Activated gamma-delta T cell (primary cell): Measurements from ENCODE around the gene GDF15.
"Not testable (repeated sequence)": the region's sequence is repeated elsewhere in the genome, so short reads cannot be mapped to it uniquely, and the experiment has no call there.

ENCODE experiments used
- DNase-seq: peaks from one replicate; lab custom pipeline; 2025; lab: John Stamatoyannopoulos, UW

The GDF15 gene

DNA sequence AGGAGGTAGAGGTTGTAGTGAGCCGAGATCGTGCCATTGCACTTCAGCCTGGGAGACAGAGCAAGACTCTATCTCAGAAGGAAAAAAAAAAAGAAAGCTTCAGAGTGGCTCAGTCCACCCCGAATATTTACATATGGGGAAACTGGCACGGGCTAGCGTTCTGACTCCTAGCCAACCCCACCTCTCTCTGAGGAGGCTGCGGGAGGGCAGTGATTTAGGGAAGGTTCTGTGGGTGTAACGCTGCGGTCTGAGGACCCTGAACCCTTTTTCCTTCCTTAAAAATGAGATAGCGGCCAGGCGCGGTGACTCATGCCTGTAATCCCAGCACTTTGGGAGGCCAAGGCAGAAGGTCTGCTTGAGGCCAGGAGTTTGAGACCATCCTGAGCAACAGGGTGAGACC is 6.5 kb downstream of the GDF15 start:
- no peak for DNase-seq

DNA sequence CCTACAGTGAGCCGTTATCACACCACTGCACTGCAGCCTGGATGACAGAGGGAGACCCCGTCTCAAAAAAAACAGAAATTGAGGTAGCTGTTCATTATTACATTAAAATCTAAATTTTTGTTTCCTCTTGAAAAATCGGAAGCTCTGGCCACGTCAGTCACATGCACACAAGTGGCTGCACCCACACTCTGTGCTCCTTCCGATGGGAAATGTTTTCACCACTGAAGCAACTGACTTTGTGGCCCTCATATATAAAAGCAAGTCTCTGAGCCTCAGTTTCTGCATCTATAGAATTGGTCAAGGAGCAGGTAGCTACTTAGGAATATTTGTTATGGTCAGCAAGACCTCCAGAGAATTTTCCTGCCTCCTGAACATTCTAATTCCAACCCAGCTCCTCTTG is 7.0 kb downstream of the GDF15 start:
- no peak for DNase-seq

DNA sequence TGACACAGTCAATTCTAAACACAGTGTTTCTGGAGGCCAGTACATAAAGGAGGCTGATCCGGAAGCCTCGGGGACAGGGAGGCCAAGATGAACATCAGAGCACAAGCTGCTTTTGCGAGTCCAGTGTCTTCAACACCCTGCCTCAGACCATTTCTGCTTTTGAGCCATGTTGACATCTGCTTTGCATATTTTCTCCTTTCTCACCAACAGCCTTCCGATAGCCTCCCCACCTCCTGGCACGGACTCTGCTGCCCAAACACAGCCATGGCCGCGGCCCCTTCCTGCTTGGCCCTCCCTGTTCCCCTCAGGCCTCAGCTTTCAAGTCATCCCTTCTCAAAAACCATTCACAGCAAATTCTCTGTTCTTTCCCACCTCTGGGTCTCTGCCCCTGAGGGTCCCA is 7.9 kb downstream of the GDF15 start:
- DNase-seq = no peak

DNA sequence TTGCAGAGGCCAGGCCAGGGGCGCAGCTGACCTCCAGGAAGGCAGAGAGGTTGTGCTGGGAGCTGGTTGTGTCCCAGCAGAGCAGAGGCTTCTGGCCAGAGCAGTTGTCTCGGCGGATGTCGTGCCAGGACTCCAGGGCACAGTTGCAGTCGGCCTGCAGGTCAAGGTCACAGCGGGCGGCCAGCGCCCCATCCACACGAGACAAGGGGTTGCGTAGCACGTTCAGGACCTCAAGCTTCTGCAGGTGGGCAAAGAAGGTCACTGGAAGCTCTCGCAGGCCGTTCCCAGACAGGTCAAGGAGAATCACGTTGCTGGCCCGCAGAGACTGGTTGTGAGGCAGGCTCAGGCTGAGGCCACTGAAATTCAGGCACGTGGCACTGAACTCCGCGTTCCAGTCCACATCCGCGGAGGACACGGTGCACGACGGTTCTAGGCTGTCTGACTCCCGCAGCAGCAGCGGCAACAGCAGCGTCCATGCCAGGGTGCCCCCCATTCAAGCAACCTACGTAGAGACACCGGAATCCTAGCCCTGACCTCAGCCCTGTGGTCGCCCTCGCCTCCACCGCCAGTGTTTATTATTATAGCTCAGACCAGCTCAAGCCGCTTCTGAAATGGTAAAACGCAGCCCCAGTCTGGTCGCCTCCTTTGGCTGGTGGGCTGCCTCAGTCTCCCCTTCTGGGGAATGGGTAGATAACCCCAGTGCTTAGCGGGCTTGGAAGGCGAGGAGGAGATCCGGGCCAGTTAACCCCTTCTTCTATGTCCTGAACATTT is 10.7 kb downstream of the GDF15 start:
- no peak for DNase-seq

DNA sequence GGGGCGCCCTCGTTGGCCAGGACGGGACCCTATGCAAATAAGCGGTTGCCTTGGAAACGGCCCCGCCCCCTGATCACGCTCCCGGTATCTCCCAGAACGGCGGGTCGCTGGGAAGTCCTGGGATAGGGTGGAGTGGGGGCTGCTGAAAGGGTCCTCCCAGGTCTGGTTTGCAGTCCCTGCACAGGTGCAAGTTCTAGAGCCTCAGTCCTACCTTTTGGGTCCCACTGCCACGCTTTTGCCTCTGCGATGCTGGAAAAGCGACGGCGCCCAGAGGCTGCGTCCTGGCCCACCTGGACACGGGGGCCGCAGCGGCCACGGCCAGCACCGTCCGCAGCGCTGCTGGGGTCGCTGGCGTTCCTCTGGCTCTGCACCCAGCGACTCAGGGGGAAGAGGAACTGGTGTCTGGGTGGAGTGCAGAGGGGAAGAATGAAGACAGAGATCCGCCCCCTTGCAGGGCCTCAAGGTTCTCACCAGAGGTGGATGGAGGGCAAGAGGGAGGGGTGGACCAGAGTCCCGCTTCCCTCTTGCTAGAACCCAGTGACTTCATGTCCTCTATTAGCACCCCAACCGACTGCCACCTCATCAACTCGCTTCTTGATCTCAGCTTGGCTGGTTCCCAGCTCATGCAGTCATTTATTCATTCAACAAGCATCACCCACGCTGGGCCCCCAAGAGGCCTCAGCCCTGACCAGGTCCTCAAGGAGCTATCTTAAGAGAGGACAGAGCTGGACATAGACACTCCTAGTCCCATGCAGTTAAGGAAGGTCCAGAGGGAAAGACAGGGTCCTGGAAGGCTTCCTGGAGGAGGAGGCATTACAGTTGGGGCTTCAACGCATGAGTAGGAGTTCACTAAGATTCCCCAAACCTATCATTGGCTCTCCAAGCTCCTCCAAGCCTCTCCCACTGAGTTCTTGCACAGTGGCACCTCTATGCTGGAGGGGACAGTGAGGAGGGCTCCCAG is 11.6 kb downstream of the GDF15 start, which contains the start of gene LRRC25:
LRRC25 (minus strand) TSS at position 381 of the 961 bp plus-strand sequence. CDS start 659 bp downstream, outside the sequence.
- no peak for DNase-seq

DNA sequence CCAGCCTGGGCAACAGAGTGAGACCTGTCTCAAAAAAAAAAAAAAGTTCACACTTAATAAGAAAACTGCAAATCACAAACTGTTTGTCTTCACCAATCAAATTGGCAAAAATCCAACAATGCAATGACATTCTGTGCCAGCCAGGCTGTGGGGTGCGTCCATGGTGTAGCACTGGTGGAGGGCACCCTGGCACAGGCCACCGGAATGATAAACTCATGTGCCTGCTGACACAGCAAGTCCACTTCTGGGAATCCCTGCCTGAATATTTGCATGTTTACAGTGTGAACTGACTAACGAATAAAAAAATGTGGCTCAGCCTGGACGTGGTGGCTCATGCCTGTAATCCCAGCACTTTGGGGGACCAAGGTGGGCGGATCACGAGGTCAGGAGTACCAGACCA is 13.1 kb downstream of the GDF15 start:
- no peak for DNase-seq

DNA sequence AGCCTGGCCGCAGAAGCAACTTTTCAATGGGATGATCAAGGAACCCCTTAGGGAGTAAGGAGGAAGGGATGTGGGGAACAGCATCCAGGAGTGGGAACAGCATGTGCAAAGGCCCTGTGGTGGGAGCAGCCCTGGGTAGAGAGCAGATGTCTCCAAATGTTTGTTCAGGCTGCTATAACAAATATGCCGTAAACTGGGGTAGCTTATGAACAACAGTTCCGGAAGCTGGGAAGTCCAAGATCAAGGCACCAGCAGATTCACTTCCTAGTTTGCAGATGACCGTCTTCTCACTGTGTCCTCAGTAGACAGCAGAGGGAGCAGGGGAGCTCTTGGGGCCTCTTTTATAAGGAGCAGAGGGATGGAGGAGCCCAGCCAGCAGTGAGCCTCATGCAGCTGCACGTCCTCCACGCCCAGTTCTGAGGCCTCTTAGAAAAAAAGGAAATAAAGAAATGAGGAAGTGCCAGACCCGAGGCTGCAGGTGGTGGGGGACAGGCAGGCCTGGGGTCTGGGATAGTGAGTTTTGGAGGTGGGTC is 15.7 kb downstream of the GDF15 start:
- no peak for DNase-seq

DNA sequence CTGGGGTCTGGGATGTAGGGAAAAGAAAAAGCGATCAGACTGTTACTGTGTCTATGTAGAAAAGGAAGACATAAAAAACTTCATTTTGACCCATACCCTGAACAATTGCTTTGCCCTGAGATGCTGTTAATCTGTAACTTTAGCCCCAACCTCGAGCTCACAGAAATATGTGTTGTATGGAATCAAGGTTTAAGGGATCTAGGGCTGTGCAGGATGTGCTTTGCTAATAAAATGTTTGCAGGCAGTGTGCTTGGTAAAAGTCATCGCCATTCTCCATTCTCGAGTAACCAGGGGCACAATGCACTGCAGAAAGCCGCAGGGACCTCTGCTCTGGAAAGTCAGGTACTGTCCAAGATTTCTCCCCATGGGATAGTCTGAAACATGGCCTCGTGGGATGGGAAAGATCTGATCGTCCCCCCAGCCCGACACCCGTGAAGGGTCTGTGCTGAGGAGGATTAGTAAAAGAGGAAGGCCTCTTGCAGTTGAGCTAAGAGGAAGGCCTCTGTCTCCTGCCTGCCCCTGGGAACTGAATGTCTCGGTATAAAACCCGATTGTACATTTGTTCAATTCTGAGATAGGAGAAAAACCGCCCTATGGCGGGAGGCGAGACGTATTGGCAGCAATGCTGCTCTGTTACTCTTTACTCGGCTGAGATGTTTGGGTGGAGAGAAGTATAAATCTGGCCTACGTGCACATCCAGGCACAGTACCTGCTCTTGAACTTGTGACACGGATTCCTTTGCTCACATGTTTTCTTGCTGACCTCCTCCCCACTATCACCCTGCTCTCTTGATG is 16.7 kb downstream of the GDF15 start:
- not testable (repeated sequence) for DNase-seq

DNA sequence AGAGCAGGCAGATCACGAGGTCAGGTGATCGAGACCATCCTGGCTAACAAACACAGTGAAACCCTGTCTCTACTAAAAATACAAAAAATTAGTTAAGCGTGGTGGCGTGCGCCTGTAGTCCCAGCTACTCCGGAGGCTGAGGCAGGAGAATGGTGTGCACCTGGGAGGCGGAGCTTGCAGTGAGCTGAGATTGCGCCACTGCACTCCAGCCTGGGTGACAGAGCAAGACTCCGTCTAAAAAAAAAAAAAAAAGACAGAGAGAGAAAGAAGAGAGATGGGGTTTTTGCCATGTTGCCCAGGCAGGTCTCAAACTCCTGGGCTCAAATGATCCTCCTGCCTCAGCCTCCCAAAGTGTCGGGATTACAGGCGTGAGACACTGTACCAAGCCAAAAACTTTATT is 19.8 kb downstream of the GDF15 start:
- not testable (repeated sequence) for DNase-seq

DNA sequence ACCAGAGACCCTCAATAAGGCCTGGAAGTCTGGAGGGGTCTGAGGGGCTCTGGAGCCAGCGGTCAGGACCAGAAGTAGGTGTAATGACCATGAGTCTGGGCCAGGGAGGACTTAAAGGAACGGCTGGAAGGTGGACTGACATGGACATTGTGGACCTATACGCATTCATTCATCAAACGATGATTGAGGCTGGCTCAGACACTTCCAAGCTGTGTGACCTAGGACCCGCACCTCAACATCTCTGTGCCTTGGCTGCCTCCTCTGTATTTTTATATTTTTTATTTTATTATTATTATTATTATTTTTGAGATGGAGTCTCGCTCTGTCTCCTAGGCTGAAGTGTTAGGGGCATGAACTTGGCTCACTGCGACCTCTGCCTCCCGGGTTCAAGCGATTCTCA is 20.8 kb downstream of the GDF15 start:
- no peak for DNase-seq

DNA sequence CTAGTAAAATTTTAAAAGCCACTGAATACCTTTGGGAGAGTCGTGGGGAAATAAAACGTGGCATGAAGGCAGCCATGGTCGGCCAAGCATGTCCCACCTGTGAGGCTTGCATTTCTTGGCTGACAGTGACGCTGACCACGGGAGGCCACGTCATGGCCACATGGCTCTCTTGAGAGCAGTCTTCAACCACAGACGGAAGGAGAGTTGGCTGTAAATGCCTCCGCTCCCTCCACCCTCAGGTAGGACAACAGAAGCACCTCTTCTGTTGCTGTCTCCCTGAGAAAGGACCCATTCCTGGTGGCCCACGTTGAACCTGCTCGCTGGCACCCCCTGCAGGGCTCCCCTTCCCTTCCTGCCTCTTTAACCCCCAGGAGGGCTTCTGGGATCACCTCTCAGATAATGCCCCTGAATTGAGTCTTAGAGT is 22.1 kb downstream of the GDF15 start:
- DNase-seq = no peak

DNA sequence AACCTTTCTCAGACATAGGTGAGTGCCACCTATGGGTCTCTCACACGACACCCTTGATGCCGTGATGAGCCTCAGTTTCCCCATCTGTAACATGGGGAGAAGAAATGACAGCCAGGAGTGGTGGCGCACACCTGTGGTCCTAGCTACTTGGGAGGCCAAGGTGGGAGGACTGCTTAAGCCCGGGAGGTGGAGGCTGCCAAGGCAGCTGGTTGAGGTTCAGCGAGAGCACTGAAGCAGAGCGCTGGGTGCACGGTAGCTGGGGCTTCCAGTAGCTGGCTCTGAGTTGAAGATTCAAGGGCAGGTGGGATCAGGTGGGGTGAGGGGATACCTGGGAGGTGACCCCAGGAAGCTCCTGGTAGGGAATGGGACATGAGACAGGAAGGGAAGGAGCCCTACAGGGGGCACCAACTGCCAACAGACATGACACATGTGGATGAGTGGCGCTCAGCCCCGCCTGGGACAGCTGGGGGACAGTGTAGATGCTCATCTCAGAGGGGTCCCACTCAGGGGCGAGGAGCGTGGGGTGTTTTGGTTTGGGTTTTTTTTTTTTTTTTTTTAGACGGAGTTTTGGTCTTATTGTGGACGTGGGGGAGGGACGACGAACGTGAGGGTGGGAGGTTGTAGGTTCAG is 26.8 kb downstream of the GDF15 start:
- DNase-seq = no peak

DNA sequence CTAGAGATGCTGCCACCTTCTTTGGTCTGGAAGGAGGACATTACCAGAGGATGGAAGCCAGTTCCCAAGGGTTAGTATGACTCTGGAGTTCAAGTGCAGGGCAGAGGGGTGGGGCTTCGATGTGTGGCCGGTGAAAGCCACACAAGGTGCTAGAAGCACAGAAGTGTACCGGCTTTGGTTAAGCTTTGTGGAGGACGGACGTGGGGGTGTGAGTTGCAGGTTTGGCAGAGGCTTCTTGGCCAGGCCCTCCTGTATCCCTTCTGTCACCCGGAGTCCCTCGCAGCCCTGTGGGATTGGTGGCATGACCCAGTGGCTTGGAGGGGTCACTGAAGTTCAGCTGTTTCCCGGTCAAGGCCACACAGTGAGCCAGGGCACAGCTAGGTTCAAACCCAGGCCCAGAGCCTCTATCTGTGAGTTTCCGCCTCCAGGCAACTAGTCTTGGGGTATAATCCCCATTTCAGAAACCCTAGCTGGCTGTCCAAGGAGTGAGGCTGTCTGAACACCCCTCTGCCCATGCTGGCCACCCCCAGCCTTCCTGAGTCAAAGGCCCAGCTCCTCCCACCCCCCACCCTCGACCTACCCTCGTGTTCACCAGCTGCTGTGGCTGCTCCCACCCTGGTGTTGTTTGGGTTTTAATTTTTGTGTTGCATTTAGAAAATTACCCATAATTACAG is 28.7 kb downstream of the GDF15 start:
- no peak for DNase-seq

DNA sequence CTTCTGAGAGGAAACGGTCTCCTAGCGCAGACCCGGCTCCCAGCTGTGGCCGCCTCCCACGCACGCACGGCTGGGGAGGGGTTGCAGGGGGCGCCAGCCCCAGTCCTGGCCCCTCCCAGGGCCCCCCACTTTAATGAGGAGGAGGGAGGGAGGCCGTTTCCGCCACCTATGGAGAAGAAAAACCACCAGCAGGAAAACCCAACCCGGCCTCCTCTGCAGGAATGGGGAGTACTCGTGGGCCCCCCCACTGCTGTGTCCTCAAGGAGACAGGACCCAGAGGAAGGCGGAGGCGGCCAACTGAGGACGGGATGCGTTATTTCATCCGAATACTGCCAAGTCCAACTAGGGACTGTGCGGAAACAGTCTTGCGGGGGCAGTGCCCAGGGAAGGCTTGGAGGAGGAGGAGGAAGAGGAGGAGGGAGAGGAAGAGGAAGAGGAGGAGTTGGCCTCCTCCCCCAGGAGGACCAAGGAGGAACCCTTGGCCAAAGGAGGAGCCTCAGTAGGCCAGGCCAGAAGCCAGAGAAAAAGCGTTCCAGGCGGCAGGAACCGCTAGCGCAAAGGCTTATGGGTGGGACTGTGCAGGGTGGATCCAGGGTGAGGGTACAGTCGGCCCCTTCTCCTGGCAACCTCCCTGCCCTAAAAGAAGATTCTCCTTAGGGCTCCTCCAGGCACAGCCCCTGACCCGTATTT is 29.4 kb downstream of the GDF15 start:
- DNase-seq = no peak

DNA sequence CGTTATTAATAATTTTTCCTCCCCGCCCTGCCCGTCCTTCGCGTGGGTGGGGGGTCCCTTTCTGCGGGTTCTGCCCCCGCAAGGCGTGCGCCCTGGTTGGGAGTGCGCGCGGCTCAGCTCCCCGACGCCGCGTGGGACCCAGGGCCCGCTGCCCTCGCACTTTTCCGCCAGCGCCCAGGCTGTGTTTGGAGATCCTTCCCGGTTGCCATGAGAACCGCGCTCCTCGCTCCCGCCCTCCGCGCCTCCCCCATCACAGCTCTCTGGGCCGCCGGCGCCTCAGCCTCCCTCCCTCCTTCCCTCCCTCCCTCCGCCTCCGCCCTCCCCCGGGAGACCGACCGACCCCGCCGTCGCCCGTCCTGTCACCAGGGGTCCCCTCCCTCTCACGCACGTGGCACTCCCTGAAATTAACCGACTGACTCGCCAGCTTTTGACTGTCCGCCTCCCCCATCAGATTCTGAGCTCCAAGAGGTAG is 30.9 kb downstream of the GDF15 start:
- peak; percentile 73 for DNase-seq

DNA sequence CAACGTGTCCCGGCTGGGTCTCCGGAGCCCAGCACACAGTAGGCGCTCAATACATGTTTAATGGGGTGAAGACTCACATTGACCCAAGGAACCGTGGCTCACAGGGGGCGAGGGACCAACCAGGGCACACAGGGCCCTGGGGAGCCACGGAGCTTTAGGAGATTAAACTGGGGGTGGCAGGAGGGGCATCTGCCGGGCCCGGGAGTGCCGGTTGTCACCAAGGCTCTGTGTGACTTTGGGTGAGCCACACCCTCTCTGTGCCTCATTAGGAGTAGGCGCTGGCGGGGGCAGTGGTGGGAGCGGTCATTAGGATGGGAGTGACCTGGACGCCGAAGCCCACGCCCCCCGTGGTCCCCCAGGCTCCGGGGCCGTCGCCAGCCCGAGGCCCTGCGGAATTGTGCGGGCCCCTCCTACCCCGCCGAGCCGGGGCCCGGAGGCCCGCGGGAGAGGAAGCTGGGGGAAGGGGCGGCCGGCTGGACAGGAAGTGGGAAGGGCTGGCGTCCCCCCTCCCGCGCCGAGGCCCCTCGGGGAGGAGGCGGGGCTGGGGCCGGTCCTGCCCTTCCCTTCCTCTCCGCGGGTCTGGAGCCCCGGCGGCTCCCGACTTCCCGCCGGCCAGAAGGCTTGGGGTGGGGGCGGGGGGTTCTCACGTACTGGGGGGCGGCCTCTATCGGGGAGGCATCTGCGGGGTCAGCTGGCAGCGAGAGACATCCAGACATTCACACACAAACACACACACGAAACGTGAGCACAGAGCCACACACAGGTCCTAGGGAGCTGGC is 31.5 kb downstream of the GDF15 start:
- DNase-seq = no peak

DNA sequence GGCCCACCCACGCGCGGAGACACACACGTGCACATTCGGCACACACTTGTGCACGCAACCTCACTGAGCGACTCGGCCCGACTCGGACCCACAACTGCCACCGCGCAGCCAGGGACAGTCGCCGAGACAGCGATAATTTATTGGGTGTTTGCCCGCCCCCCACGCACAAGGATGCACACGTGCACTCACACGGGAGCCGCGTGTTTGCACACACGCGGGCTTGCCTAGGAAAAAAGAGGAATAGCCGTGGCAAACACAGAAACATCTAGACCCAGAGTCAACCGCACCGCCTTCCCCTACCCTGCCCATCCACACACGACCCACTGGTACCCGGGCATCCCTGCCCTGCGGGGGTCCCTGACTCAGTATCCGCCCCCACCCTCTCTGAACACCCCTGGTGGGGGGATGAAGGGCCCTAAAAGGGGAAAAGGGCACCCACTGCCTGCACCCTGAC is 32.1 kb downstream of the GDF15 start:
- no peak for DNase-seq

DNA sequence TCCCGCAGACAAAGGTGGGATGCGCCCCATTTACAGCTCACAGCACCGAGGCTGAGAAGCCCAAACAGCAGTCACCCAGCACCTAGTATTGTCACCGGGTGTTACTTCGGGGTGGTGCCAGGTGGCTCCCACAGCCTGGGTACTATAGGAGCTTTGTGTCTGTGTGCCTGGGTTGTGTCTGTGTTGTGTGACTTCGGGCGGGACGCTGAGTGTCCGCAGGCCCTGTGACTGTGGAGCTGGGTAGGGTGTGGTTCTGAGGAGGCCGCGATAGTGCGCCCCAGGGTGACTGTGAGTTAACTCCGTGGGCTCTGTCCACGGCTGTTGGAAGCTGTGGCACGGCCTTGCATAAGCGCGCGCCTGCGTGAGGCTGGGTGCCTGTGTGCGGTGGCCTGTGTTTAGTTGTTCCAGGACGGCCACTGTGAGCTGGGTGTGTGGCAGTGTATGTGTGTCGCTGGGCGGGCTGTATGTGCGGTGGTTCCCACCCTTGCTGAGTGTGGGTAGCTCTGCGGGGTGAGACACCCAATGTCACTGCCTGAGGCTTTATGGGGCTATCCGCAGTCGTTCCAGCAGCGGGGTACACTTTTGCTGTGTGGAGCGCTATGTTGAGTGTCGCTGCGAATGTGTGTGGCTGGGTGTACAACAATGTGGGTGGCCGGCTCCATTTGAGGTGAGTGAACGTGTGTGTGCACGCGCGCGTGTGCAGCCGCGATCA is 32.7 kb downstream of the GDF15 start:
- DNase-seq = no peak
